NCI-H2171 treated with DMSO at 0.1 percent for 48 hours (cell line): Measurements from ENCODE around the gene IPO5.
"Not testable (repeated sequence)": the region's sequence is repeated elsewhere in the genome, so short reads cannot be mapped to it uniquely, and the experiment has no call there.

ENCODE experiments used
- DNase-seq: peaks from one replicate; lab custom pipeline; 2025; lab: John Stamatoyannopoulos, UW

Gene IPO5

GRCh38 chr13:98014766-98015165 lies 61.3 kb downstream of the IPO5 start:
- no peak for DNase-seq

- DNase-seq = no peak
Observed at GRCh38 chr13:98018293-98018692, 64.8 kb downstream of the IPO5 start.

- DNase-seq = no peak
Observed at GRCh38 chr13:98019186-98019585, 65.7 kb downstream of the IPO5 start.

GRCh38 chr13:98020271-98020670 lies 66.8 kb downstream of the IPO5 start:
- DNase-seq = no peak

- no peak for DNase-seq
Observed at GRCh38 chr13:98022210-98022609, 68.7 kb downstream of the IPO5 start.

GRCh38 chr13:98025480-98026025 lies 72.1 kb downstream of the IPO5 start:
- DNase-seq = no peak

- DNase-seq = no peak
Observed at GRCh38 chr13:98026457-98026857, 73.0 kb downstream of the IPO5 start.

- DNase-seq = no peak
Observed at GRCh38 chr13:98032168-98032567, 78.7 kb downstream of the IPO5 start.

- peak; percentile 18 for DNase-seq
Observed at GRCh38 chr13:98033277-98034247, 80.1 kb downstream of the IPO5 start.

- no peak for DNase-seq
Observed at GRCh38 chr13:98035373-98035772, 81.9 kb downstream of the IPO5 start.

- not testable (repeated sequence) for DNase-seq
Observed at GRCh38 chr13:98036564-98037302, 83.3 kb downstream of the IPO5 start.

GRCh38 chr13:98039261-98039660 lies 85.8 kb downstream of the IPO5 start:
- DNase-seq = no peak

GRCh38 chr13:98039964-98040363 lies 86.5 kb downstream of the IPO5 start:
- no peak for DNase-seq

GRCh38 chr13:98041081-98041820 lies 87.8 kb downstream of the IPO5 start:
- no peak for DNase-seq

GRCh38 chr13:98044301-98044700 lies 90.8 kb downstream of the IPO5 start:
- DNase-seq = no peak

- DNase-seq = not testable (repeated sequence)
Observed at GRCh38 chr13:98047785-98048184, 94.3 kb downstream of the IPO5 start.

GRCh38 chr13:98048265-98048664 lies 94.8 kb downstream of the IPO5 start:
- DNase-seq = no peak

- no peak for DNase-seq
Observed at GRCh38 chr13:98050041-98050466, 96.6 kb downstream of the IPO5 start.

- DNase-seq = no peak
Observed at GRCh38 chr13:98052412-98052811, 98.9 kb downstream of the IPO5 start.

- no peak for DNase-seq
Observed at GRCh38 chr13:98054301-98054700, 100.8 kb downstream of the IPO5 start.

GRCh38 chr13:98055623-98056022 lies 102.1 kb downstream of the IPO5 start:
- DNase-seq = no peak

GRCh38 chr13:98056839-98057410 lies 103.5 kb downstream of the IPO5 start:
- no peak for DNase-seq
